GM18505 (cell line): ENCODE results near the gene ARHGAP12.
"Not testable (repeated sequence)": the region's sequence is repeated elsewhere in the genome, so short reads cannot be mapped to it uniquely, and the experiment has no call there.

Experiments used
- ATAC-seq: cut with Tn5 transposase; IDR thresholded peaks from one replicate; pipeline ENCODE4 v1.9.1; 2021; ENCODE audit not compliant: unreplicated experiment
- POLR2A ChIP-seq: IDR thresholded peaks from 4 replicates; pipeline ENCODE4 v1.6.1; 2011; ENCODE audit warnings: borderline replicate concordance; ENCODE audit not compliant: insufficient read depth, insufficient read length; ENCODE audit errors: extremely low read depth

Gene ARHGAP12

GRCh38 chr10:31792745-31793144 is 135.9 kb downstream of the ARHGAP12 start:
- ATAC-seq, result no peak

GRCh38 chr10:31789555-31789954 is 139.1 kb downstream of the ARHGAP12 start:
- no peak for TF ChIP-seq POLR2A
- no peak for ATAC-seq

More at GRCh38 chr10:31792745-31793144, 135.9 kb downstream of the ARHGAP12 start:
- no peak for TF ChIP-seq POLR2A

GRCh38 chr10:31782701-31783100 is 145.9 kb downstream of the ARHGAP12 start:
- ATAC-seq, result no peak

GRCh38 chr10:31780717-31781116 is 147.9 kb downstream of the ARHGAP12 start:
- no peak for TF ChIP-seq POLR2A
- ATAC-seq, result no peak

More at GRCh38 chr10:31782701-31783100, 145.9 kb downstream of the ARHGAP12 start:
- no peak for TF ChIP-seq POLR2A

- ATAC-seq, result no peak
- no peak for TF ChIP-seq POLR2A
Observed at GRCh38 chr10:31778627-31779026, 150.0 kb downstream of the ARHGAP12 start.

- TF ChIP-seq POLR2A, result no peak
- ATAC-seq, result no peak
Observed at GRCh38 chr10:31776159-31776558, 152.5 kb downstream of the ARHGAP12 start.

- ATAC-seq, result no peak
- TF ChIP-seq POLR2A, result no peak
Observed at GRCh38 chr10:31774928-31775650, 153.5 kb downstream of the ARHGAP12 start.

- TF ChIP-seq POLR2A, result no peak
- no peak for ATAC-seq
Observed at GRCh38 chr10:31774299-31774900, 154.2 kb downstream of the ARHGAP12 start.

- ATAC-seq, result no peak
- TF ChIP-seq POLR2A, result no peak
Observed at GRCh38 chr10:31773749-31774298, 154.8 kb downstream of the ARHGAP12 start.

- no peak for TF ChIP-seq POLR2A
- ATAC-seq, result no peak
Observed at GRCh38 chr10:31771331-31771831, 157.2 kb downstream of the ARHGAP12 start.

GRCh38 chr10:31770307-31770902 is 158.2 kb downstream of the ARHGAP12 start:
- no peak for TF ChIP-seq POLR2A

GRCh38 chr10:31769564-31769963 is 159.1 kb downstream of the ARHGAP12 start:
- no peak for ATAC-seq
- TF ChIP-seq POLR2A, result no peak

More at GRCh38 chr10:31770307-31770902, 158.2 kb downstream of the ARHGAP12 start:
- ATAC-seq, result no peak

- not testable (repeated sequence) for ATAC-seq
Observed at GRCh38 chr10:31768935-31769334, 159.7 kb downstream of the ARHGAP12 start.
